A673 (cell line): ENCODE results near the gene ITPKB. TPM values are rescaled to one million over a fixed set of nuclear protein-coding genes. Genes with fewer than 3 reads are reported as not detected.

ENCODE experiments used
- BruUV-seq: library from RNA; stranded (reverse); fragments of 400-500 nt; replicated peaks from 2 replicates; lab custom pipeline; 2021; lab: Mats Ljungman, UMichigan
- CTCF ChIA-PET: fragments of 300-600 bp; sonication (Branson Sonifier 250); formaldehyde crosslinking; loops from one replicate; lab custom pipeline; 2022; ENCODE audit warnings: antibody characterized with exemption; lab: Charles Lee
- POLR2A ChIA-PET: fragments of 300-600 bp; sonication (Branson Sonifier 250); formaldehyde crosslinking; loops from one replicate; lab custom pipeline; 2022; ENCODE audit warnings: antibody characterized with exemption; ENCODE audit not compliant: low non-redundant PET; lab: Charles Lee
- DNase-seq: peaks from one replicate; pipeline ENCODE4 v3.0.0-alpha.2; 2015; ENCODE audit warnings: low spot score
- H3K27ac ChIP-seq: fragments of 200-600 bp; sonication (generic); 2 replicates; pipeline ENCODE4 v1.5.1; 2016; ENCODE audit warnings: mixed run types, low read depth, mild to moderate bottlenecking, mixed read lengths, antibody characterized with exemption, low read length; ENCODE audit not compliant: poor library complexity, severe bottlenecking
- H3K27me3 ChIP-seq: fragments of 200-600 bp; sonication (generic); replicated peaks from 2 replicates; pipeline ENCODE4 v1.6.1; 2017; ENCODE audit warnings: mixed run types, low read depth, mild to moderate bottlenecking, mixed read lengths, antibody characterized with exemption, low read length; ENCODE audit not compliant: insufficient read depth, poor library complexity
- H3K36me3 ChIP-seq: fragments of 200-600 bp; sonication (generic); 2 replicates; pipeline ENCODE4 v1.6.1; 2016; ENCODE audit warnings: mixed run types, mild to moderate bottlenecking, mixed read lengths, antibody characterized with exemption, low read length; ENCODE audit not compliant: insufficient read depth, poor library complexity, severe bottlenecking
- H3K4me1 ChIP-seq: fragments of 200-600 bp; sonication (generic); 2 replicates; pipeline ENCODE4 v1.6.1; 2017; ENCODE audit warnings: mixed run types, mild to moderate bottlenecking, mixed read lengths, antibody characterized with exemption, low read length; ENCODE audit not compliant: insufficient read depth, poor library complexity, severe bottlenecking
- H3K4me3 ChIP-seq: fragments of 200-600 bp; sonication (generic); 2 replicates; pipeline ENCODE4 v1.5.1; 2016; ENCODE audit warnings: low read depth, mixed run types, mild to moderate bottlenecking, mixed read lengths, low read length; ENCODE audit not compliant: poor library complexity, severe bottlenecking
- H3K9me3 ChIP-seq: fragments of 200-600 bp; sonication (generic); 2 replicates; pipeline ENCODE4 v1.6.1; 2016; ENCODE audit warnings: mixed run types, low read depth, mild to moderate bottlenecking, mixed read lengths, antibody characterized with exemption, low read length; ENCODE audit not compliant: poor library complexity, severe bottlenecking
- EZH2 ChIP-seq: fragments of 200-600 bp; sonication (generic); IDR thresholded peaks from 2 replicates; pipeline ENCODE4 v1.6.1; 2017; ENCODE audit warnings: borderline replicate concordance, low read depth, mild to moderate bottlenecking, mixed read lengths, antibody characterized with exemption, low read length; ENCODE audit not compliant: poor library complexity, severe bottlenecking
- intact Hi-C: fragments of 100-400 bp; cut with micrococcal nuclease; formaldehyde crosslinking; loops from one replicate; pipeline ENCODE4 v1.10.0; 2022; ENCODE audit not compliant: unreplicated experiment
- total RNA-seq: library from RNA; stranded (reverse); gene quantifications from 2 replicates; pipeline ENCODE4 v1.2.3, GENCODE V29; 2021
- TF ChIP-seq, protein P1 (sequence below): fragments of 300-800, 200-600 bp; sonication (generic); conservative IDR thresholded peaks from 2 replicates; pipeline ENCODE4 v1.5.1; 2017; ENCODE audit warnings: low read depth, mild to moderate bottlenecking, antibody characterized with exemption, low read length, moderate library complexity, mixed read lengths

The ITPKB gene
- total RNA-seq, 1 experiment from 2014 or later = 14.1 TPM

DNA sequence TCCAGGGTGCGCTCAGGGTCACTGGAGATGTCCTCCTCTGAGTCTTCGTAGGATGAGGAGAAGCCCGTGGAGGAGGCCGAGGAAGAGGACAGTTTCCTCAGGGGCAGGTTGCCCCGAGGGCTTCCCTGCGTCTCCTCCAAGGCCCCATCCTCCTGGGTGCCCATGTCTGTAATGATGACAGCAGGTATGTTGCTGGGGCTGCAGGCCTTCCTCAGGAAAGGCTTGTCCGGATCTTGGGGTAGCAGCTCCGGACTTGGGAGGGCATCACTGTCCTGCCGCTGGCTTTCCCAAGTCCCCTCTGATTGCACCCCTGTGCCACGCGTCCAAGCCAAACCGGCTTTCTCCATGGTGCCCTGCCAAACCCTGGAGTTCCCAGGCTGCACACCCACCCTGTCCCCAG is 3.5 kb downstream of the ITPKB start:
- no TSS peak for BruUV-seq
- no peak for DNase-seq
- Histone ChIP-seq H3K27me3 (no peaks in the 10 kb centered on the region), H3K4me1 (peaks cover 9% of the 10 kb centered on the region), H3K9me3 (no peaks in the 10 kb centered on the region), H3K36me3 (no peaks in the 10 kb centered on the region), H3K4me3 (no peak overlapping the region), H3K27ac (no peak overlapping the region)
- intact Hi-C loops = loop anchor here (5.0 kb wide), 1 partner anchor 202 kb away; no protein-coding TSS in a partner anchor
- CTCF ChIA-PET = interaction anchor here (0.6 kb wide), 1 partner anchor 105 kb away, joined by 3 read pairs; no protein-coding TSS in a partner anchor
- POLR2A ChIA-PET = no interaction called here
- no peak for TF ChIP-seq EZH2
- TF ChIP-seq, protein P1, sequence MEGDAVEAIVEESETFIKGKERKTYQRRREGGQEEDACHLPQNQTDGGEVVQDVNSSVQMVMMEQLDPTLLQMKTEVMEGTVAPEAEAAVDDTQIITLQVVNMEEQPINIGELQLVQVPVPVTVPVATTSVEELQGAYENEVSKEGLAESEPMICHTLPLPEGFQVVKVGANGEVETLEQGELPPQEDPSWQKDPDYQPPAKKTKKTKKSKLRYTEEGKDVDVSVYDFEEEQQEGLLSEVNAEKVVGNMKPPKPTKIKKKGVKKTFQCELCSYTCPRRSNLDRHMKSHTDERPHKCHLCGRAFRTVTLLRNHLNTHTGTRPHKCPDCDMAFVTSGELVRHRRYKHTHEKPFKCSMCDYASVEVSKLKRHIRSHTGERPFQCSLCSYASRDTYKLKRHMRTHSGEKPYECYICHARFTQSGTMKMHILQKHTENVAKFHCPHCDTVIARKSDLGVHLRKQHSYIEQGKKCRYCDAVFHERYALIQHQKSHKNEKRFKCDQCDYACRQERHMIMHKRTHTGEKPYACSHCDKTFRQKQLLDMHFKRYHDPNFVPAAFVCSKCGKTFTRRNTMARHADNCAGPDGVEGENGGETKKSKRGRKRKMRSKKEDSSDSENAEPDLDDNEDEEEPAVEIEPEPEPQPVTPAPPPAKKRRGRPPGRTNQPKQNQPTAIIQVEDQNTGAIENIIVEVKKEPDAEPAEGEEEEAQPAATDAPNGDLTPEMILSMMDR = no peak

DNA sequence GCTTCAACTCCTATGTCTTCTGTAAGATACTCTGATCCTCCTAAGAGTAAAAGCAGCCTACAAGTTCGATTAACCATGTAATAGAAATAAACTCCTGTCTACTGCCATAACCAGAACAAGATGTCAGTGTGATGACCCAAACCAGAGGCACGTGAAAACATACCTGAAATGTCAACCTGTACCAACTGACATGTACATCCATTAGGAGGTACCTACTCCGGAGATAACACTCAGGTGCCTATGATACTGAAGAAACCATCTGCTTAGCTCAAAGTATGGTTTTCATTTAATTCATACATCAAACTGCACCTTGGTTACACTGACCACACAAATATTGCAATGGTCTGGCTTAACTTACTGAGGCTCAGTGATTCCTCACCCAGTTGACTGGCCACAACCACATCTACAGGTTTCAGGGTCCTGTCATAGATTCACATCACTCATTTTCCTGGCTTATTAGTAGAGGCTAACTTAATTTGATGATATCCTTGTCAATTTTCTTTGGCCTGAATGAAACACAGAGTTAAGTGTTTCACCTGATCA is 4.4 kb downstream of the ITPKB start:
- TF ChIP-seq, protein P1 = no peak
- no peak for TF ChIP-seq EZH2
- no TSS peak for BruUV-seq
- no peak for DNase-seq
- Histone ChIP-seq H3K4me1 (peaks cover 3% of the 10 kb centered on the region), H3K4me3 (no peak overlapping the region), H3K27ac (no peak overlapping the region), H3K9me3 (no peaks in the 10 kb centered on the region), H3K36me3 (no peaks in the 10 kb centered on the region), H3K27me3 (no peaks in the 10 kb centered on the region)
- intact Hi-C loops = loop anchor here (5.0 kb wide), 1 partner anchor 203 kb away; no protein-coding TSS in a partner anchor
- POLR2A ChIA-PET = no interaction called here
- CTCF ChIA-PET = no interaction called here

DNA sequence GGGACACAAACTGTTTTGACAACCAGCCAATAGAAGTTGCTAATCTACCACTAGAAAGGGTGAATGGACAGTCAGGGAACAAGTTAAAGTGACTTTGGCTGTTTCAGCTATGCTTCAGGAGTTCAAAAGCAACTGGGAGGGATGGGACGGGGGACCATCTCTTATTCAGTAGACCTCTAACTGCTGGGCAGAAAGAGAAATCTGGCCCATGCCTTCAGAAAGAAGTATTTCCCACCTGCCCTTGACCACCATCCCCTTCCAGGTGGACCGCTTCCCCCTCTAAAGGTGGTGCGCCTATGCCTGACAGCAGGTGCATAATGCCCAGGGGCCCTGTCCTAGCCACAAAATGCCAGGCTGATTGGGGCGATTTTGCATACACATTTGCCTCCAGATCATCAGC is 5.2 kb downstream of the ITPKB start:
- Histone ChIP-seq H3K4me3 (no peak overlapping the region), H3K36me3 (no peaks in the 10 kb centered on the region), H3K4me1 (no peaks in the 10 kb centered on the region), H3K9me3 (no peaks in the 10 kb centered on the region), H3K27ac (no peak overlapping the region), H3K27me3 (no peaks in the 10 kb centered on the region)
- TF ChIP-seq, protein P1 = no peak
- no peak for TF ChIP-seq EZH2
- CTCF ChIA-PET = no interaction called here
- intact Hi-C loops = no loop called here
- no TSS peak for BruUV-seq
- POLR2A ChIA-PET = no interaction called here
- no peak for DNase-seq
